Lung microvascular endothelial cell (primary cell): ENCODE results near the gene PMPCA. TPM values are rescaled to one million over a fixed set of nuclear protein-coding genes. Genes with fewer than 3 reads are reported as not detected.

Experiments used
- DNase-seq, 2 donors: peaks; one replicate each; pipeline versions ENCODE4 v3.0.0 to v3.0.0-alpha.2; 2010; ENCODE audit warnings: low read depth in 2 of 2
- total RNA-seq: library from RNA; depleted of rRNA; stranded (reverse); fragments of >200 nt; gene quantifications from 2 replicates; pipeline ENCODE4 v1.2.1, GENCODE V29; 2014

The PMPCA gene
- total RNA-seq, 1 donor from 2014 or later = 30.4 TPM

DNA sequence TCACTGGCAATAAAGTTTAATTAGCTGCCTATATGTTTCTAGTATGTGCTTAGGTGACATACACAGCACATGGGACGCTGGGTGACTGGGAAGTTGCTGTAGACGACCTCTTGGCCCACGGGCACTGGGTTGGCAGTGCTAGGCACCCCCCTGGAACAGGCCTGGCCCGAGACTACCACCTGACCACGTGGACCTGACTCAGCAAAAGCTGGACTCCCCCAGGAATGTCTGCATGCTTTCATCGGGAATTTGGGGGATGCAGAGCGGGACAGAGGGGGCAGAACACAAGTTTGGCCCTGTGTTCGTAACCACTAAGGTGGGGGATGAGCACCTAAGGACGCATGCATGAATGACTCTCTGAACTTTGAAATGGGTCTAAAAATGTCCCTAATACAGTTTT, 45.8 kb downstream of the PMPCA start:
- no peak for DNase-seq

DNA sequence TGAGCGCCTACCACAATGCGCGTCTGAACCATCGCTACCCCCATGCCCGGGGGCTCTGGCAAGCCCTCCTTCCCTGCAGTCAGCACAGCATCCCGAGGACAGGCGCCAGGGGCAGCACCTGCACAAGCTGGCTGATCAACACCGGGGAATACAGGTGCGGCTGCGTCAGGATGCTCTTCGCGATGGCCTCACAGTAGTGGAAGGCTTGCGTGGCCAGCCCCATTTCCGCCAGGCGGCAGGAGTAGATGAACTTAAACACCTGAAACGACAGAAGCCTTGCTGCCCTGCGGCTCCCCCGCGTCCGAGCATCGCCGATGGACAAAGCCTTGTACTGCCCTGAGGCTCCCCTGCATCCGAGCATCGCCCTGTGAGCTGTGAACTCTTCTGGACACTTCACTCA, 46.9 kb downstream of the PMPCA start:
- no peak for DNase-seq

DNA sequence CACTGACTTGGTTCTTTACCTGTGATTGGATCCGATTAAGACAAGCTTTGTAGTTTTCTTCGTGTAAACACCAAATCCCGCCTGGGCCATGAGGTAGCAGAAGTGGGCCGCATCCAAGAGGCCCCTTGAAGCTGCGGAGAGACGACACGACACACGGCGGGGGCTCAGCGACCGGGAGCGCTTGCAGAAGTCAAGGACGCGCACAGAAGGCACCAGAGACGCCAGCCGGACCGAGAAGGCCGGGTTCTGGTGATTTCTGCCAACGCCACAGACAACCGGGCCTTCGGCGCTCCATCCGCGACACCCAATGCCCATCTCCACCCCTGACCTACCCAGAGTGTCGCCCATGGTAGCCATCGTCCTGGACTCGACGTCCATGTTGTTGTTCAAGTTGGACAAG, 49.0 kb downstream of the PMPCA start:
- DNase-seq = no peak

DNA sequence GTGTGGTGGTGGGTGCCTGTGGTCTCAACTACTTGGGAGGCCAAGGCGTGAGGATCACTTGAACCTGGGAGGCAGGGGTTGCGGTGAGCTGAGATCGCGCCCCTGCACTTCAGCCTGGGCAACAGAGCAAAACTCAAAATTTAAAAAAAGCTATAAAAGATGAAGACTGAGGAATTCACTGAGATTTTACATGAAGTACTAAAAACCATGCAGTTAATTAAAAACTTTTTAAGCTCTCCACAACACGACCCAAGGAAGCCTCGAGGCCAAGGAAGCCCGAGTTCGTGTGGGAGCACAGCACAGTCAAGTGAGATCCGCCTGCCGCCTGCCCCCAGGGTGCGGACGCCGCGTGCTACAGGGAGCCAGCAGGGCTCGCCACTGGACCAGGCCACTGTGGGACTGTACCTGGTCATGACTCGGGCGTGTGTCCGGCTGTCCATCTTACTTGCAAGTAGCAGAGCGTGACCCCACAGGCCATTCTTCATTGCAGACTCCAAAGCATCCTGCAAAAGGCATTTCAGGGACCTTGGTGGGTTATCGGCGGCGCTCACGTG, 50.4 kb downstream of the PMPCA start:
- no peak for DNase-seq

DNA sequence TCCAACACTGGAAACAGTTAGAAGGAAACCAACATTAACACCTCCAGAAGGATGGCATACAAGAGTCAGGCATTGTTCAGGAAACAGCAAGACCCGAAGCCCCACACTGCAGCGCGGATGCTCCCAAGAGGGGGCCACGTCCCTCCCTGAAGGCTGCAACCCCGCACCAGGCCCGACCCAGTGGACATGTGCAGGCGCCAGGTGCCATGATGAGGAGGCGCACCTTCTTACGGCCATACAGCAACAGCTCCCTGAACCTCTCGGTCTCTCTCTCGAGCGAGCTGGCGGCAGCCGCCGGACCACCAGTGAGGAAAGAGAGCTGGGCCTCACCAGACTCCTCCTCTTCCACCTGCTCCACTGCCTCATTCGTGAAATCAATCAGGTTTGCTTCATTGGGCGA, 52.2 kb downstream of the PMPCA start:
- no peak for DNase-seq

DNA sequence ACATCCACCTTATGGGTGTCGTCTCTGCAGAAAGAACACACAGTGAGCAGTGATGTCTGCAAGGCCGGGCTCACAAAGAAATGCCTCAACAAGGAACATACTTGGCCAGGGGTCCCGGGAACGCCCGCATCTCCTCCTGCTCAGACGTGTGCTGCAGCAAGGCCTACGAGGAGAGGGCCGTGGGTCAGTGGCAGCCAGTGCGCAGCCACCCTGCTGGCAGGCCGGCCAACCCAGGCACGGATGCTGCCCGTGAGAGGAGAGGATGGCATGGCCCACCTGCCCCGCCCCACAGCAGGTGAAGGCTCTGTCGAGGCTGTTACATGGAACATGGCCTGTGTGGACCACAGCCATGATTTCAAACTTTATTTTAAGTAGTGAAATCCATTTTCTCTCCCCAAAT, 53.1 kb downstream of the PMPCA start:
- no peak for DNase-seq

DNA sequence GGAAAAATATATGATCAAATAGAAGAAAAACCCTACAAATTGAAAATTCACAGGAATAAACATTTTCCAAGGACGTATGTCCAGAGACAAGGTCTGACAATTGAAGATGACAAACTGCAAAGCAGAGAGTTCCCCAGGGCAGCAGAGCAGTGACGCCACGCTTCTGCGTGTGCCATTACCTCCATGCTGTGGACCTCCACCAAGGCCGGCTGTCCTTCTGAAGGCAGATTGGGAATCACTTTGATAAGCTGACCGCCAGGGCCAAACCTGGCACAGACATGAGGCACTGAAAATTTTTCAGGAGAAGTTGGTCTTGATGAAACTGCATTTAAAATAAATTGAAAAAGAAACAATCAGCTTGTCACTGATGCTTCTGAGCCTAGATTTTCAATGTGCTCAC, 53.8 kb downstream of the PMPCA start:
- DNase-seq = no peak

DNA sequence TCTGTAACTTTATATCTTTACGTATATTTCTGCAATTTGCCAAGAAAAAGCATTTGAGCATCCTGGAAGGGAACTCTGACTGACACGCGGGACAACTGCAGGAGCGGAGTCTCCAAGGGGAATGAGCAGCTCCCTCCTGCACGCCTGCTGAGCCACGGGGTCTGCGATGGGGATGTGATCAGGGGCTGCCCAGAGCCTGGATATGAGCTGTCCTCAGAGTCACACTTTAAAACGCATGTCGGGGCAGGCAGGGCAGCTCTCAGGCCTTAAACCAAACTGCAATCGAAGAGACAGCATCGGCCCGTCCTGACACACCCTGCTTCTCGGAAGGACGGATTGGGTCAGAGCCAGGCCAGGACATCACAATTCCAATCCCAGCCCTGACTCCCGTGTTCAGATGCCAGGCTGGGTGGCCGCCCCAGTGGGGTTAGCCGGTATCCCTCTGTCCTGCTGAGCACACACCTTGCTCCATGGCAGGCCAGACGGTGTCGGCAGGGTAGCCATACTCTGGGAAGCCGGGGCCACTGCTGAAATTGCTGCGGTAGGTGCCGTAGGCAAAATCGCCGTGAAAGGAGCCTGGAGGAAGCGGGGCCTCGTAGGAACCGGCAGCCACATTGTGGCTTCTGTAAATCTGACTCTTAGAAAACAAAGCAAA, 55.2 kb downstream of the PMPCA start:
- DNase-seq = no peak

DNA sequence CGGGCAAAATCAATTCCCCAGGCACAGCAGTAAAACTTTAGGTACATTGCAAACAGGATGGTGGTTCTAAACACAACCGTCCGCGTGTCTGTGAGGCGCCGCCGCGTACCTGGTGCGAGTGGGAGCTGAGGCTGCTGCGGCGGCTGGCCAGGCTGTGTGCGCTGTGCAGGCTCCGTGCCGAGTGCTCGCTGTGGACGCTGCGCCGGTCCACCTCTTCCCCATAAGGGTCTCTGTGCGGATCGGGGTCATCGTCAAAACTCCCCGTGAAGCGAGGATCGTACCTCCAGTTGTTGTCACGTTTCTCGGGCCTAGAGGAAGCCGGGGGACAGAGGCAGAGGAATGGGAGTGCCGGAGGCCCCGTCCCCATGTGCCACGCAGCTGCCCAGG, 55.7 kb downstream of the PMPCA start:
- no peak for DNase-seq

DNA sequence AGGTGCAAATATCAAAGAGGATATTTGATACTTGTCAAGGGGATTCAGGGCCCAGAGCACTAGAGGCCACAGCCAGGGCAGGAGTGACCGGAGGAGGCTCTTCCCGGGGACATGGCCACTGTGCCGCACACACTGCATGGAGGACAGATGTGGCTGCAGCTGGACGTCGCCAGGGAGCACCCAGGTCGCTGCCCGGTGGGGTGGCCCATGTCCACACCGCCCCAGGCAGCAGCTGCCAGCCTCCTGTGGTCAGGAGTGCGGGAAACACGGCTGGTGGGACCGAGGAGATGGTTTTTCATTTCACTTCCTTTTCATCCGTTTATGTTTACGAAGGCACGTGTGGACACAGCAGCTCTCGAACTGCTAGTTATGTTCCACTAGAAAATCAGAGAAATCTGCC, 57.3 kb downstream of the PMPCA start:
- no peak for DNase-seq

DNA sequence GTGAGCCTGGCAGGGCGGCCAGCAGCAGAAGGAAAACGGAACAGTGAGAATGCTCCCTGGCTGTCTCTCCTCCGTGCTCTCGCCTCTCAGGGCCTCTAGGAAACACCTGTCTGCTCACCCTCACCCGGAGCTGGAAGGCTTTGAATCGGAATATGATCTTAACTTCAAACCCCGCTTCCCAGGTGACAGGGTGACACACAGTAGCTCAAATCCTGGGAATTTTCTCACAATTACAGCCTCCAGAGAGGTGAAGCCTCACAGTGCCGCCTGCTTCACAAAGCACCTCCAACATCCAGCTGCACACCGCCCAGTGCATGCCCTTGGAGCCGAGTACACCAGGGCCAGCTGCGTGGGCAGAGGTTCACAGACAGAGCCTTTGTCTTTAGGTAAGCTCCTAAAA, 59.9 kb downstream of the PMPCA start:
- DNase-seq = no peak

DNA sequence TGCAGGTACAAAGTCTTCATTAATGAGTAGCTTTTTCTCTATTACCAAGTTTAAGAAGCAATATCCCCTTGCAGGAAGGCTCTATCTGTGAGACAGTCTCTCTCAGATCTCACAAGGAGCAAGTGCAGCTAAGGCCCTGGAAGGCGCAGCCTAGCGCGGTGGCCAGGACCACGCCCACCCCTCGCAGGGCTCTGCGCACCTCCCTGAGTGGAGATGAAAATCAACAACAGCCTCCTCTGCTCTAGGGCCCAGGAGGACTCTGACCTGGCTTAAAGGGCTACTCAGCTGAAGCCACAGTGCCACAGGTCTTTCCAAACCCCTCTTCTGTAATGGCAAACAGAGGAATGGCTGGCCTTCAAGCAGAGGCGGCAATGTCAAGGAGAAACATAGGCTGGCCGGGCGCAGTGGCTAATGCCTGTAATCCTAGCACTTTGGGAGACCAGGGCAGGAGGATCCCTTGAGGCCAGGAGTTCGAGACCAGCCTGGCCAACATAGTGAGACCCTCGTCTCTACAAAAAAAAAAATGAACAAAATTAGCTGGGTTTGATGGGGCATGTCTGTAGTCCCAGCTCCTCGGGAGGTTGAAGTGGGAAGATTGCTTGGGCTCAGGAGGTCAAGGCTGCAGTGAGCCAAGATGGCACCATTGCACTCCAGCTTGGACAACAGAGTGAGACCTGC, 60.5 kb downstream of the PMPCA start:
- DNase-seq = no peak

DNA sequence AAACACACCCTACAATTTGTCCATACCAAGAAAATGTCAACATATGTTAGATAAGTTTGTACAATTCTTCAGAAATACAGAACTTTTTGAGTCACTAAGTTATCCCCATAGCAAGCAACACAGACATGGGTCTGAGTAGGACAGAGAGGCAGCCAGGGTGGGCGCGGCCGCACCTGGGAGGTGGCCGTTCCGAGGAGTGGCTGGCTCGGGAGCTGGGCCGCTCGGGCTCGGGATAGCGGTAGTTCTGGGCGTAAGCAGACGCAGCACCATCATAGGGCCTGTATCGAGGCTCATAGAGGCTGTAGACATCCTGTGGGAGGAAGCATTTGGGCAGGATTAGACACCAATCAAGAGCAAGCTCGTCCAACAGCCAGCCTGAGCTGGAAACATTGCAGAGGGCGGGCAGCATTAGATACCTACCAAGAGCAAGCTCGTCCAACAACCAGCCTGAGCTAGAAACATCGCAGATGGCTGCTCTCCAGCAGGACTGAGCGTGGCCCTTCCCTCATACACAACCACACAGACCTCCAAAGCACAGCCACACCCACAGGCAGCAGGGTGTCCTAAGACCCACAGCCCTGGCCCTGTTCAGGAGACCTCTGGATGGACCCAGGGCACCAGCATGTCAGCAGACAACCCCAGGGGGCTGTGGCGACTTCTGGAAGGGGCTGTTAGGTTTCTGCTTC, 61.5 kb downstream of the PMPCA start:
- DNase-seq = no peak

DNA sequence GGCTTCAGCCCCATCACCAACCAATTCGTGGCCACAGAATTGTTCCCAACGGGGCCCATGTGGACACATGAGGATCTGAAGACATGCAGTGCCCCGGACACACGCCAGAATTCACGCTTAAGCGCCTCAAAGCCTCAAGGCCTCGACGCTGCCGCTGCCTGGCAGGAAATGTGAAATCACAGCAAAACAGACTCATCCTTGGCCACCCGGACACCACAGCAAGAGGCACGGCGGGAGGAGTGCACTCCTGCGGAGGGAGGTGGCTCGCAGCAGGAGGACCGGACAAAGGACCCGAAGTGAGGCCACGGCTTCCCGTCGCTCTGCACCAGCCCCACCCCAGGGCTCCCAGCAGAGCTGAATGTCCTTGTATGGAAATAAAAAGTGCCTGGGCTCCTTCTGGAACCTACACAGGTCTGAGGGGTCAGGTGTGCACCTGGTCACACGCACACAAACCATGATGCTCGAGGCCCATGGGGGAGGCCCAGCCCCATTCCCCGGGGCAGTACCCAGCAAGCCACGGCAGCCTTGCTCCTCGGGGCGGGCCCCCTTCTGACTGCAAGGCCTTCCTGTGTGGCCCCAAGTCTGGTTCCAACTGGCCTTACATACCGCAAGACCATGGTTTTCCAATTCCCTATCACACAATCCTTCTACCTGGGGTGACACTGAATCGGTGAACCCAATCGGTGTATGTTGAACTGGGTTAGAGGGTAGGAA, 62.3 kb downstream of the PMPCA start:
- DNase-seq = no peak

DNA sequence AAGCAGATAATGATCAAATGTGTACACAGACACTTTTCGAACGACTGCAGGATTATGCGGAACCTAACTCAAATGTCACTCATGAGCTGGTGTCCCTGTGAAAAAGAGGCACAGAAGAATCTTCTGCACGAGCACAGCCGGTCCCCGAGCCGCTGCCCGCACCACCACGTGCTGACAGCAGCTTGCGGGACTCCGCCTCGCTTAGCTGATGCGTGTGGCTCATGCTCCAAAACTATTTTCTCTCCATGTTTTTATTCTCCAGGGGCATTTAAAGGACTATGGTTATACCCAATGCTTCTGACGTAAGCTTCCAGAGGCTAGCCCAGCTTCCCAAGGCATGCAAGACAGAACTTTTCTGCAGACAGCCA, 62.9 kb downstream of the PMPCA start:
- no peak for DNase-seq

Other genes starting within 250 kb of the PMPCA start
- not detected in 2 replicates for gene LHX3, start 205.5 kb upstream of the PMPCA start, total RNA-seq
- gene QSOX2, start 164.8 kb upstream of the PMPCA start, total RNA-seq = 5.0 and 6.3 TPM in 2 replicates
- not detected in 2 replicates for gene CCDC187, start 106.6 kb upstream of the PMPCA start, total RNA-seq
- 14.8 and 30.2 TPM in 2 replicates for gene GPSM1, start 83.1 kb upstream of the PMPCA start, total RNA-seq
- gene DNLZ, start 46.9 kb upstream of the PMPCA start, total RNA-seq = 14.6 and 14.9 TPM in 2 replicates
- under 0.01 and 0.44 TPM in 2 replicates for gene CARD9, start 37.0 kb upstream of the PMPCA start, total RNA-seq
- gene SNAPC4, start 10.5 kb upstream of the PMPCA start, total RNA-seq = 3.0 and 3.7 TPM in 2 replicates
- 14.2 and 22.0 TPM in 2 replicates for gene ENTR1, start within 50 bp of the PMPCA start, total RNA-seq
- 3.3 and 4.0 TPM in 2 replicates for gene INPP5E, start 29.2 kb downstream of the PMPCA start, total RNA-seq
- gene SEC16A, start 72.4 kb downstream of the PMPCA start, total RNA-seq = 12.4 and 14.3 TPM in 2 replicates
- 75.2 and 76.9 TPM in 2 replicates for gene NOTCH1, start 135.4 kb downstream of the PMPCA start, total RNA-seq